Memory B cell (primary cell): Measurements from ENCODE around the gene TEC.
"Not testable (repeated sequence)": the region's sequence is repeated elsewhere in the genome, so short reads cannot be mapped to it uniquely, and the experiment has no call there.

ENCODE experiments used
- ATAC-seq: fragments of 150-1000 bp; cut with Tn5 transposase; 2 replicates; pipeline ENCODE4 v1.10.0; 2021; ENCODE audit warnings: low read depth, mild to moderate bottlenecking, moderate library complexity
- DNase-seq, 2 donors: peaks; one replicate each; pipeline ENCODE4 v3.0.0; 2022; ENCODE audit warnings: low spot score in 2 of 2
- H3K27ac Mint-ChIP-seq: one replicate; pipeline ENCODE4 v1.8.0; 2022; ENCODE audit warnings: mild to moderate bottlenecking, moderate library complexity, mixed read lengths
- H3K27me3 Mint-ChIP-seq: one replicate; pipeline ENCODE4 v1.8.0; 2022; ENCODE audit warnings: mixed read lengths
- H3K36me3 Mint-ChIP-seq: one replicate; pipeline ENCODE4 v1.8.0; 2022; ENCODE audit warnings: mild to moderate bottlenecking, mixed read lengths
- H3K4me1 Mint-ChIP-seq: one replicate; pipeline ENCODE4 v1.8.0; 2022; ENCODE audit warnings: mixed read lengths
- H3K4me3 Mint-ChIP-seq: one replicate; pipeline ENCODE4 v1.8.0; 2022; ENCODE audit warnings: mild to moderate bottlenecking, moderate library complexity, mixed read lengths
- H3K9me3 Mint-ChIP-seq: one replicate; pipeline ENCODE4 v1.8.0; 2022; ENCODE audit warnings: mixed read lengths

Gene TEC

GRCh38 chr4:48167538-48168263, 101.9 kb downstream of the TEC start:
- Mint-ChIP-seq H3K27ac (no peak overlapping the region), H3K9me3 (no peaks in the 10 kb centered on the region), H3K4me3 (no peak overlapping the region), H3K4me1 (peaks cover 3% of the 10 kb centered on the region), H3K27me3 (no peaks in the 10 kb centered on the region), H3K36me3 (peaks cover 32% of the 10 kb centered on the region)
- no peak for ATAC-seq
- no peak for DNase-seq

- not testable (repeated sequence) for H3K27ac Mint-ChIP-seq, ATAC-seq, DNase-seq, H3K9me3 Mint-ChIP-seq, H3K4me3 Mint-ChIP-seq, H3K27me3 Mint-ChIP-seq, H3K4me1 Mint-ChIP-seq
- peaks cover 41% of the 10 kb centered on the region for H3K36me3 Mint-ChIP-seq
Measured at GRCh38 chr4:48164561-48164960, 105.1 kb downstream of the TEC start.

DNA sequence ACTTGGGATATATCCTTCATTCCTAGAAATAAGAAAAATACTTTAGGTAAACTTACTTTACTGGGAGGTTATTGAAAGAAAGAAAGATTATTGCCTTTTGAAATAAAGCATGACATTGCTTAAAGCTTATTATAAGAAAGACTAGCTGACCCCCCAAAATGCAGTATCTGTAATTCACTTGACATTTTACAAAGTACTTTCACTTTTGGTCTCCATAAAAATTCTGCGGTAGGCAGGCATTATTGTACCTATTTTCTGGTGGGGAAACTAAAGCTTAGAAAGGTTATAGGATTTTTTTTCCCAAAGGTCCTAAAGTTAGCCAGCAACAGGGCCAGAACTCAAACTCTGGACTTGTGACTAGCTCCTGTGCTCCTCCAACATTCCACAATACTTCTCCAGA, 105.9 kb downstream of the TEC start:
- DNase-seq: no peak
- no peaks in the 10 kb centered on the region for H3K4me1 Mint-ChIP-seq
- no peaks in the 10 kb centered on the region for H3K27me3 Mint-ChIP-seq
- no peaks in the 10 kb centered on the region for H3K9me3 Mint-ChIP-seq
- no peak overlapping the region for H3K27ac Mint-ChIP-seq
- no peak overlapping the region for H3K4me3 Mint-ChIP-seq
- peaks cover 43% of the 10 kb centered on the region for H3K36me3 Mint-ChIP-seq
- ATAC-seq: no peak

GRCh38 chr4:48162162-48162561, 107.5 kb downstream of the TEC start:
- no peak overlapping the region for H3K27ac Mint-ChIP-seq
- no peaks in the 10 kb centered on the region for H3K27me3 Mint-ChIP-seq
- no peaks in the 10 kb centered on the region for H3K4me1 Mint-ChIP-seq
- no peak for ATAC-seq
- H3K9me3 Mint-ChIP-seq: peaks cover 5% of the 10 kb centered on the region
- DNase-seq: no peak
- peaks cover 45% of the 10 kb centered on the region for H3K36me3 Mint-ChIP-seq
- no peak overlapping the region for H3K4me3 Mint-ChIP-seq

DNA sequence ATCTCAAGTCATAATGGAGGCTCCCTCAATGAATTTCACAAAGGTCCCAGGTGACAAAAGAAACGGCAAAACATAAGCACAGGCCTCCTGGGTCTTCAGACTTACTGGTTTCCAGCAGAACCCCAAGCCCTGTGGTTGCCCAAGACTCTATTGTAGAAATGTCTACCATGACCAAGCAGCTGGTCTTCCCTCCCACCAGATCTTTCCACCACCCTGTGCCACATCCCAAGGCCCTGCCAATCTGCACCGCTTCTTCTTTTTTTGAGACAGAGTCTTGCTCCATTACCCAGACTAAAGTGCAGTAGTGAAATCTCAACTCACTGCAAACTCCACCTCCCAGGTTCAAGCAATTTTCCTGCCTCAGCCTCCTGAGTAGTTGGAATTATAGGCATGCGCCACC, 112.4 kb downstream of the TEC start:
- H3K9me3 Mint-ChIP-seq: peaks cover 11% of the 10 kb centered on the region
- H3K4me1 Mint-ChIP-seq: no peaks in the 10 kb centered on the region
- no peak overlapping the region for H3K27ac Mint-ChIP-seq
- H3K27me3 Mint-ChIP-seq: no peaks in the 10 kb centered on the region
- no peak overlapping the region for H3K4me3 Mint-ChIP-seq
- no peak for DNase-seq
- H3K36me3 Mint-ChIP-seq: peaks cover 58% of the 10 kb centered on the region
- ATAC-seq: no peak

GRCh38 chr4:48156423-48156822, 113.2 kb downstream of the TEC start:
- H3K4me1 Mint-ChIP-seq: no peaks in the 10 kb centered on the region
- no peak overlapping the region for H3K27ac Mint-ChIP-seq
- DNase-seq (no peak), ATAC-seq (no peak)
- peaks cover 11% of the 10 kb centered on the region for H3K9me3 Mint-ChIP-seq
- no peaks in the 10 kb centered on the region for H3K27me3 Mint-ChIP-seq
- peaks cover 53% of the 10 kb centered on the region for H3K36me3 Mint-ChIP-seq
- no peak overlapping the region for H3K4me3 Mint-ChIP-seq

GRCh38 chr4:48153791-48154550, 115.7 kb downstream of the TEC start:
- ATAC-seq: no peak
- H3K9me3 Mint-ChIP-seq: peaks cover 11% of the 10 kb centered on the region
- H3K4me1 Mint-ChIP-seq: no peaks in the 10 kb centered on the region
- no peak overlapping the region for H3K27ac Mint-ChIP-seq
- no peaks in the 10 kb centered on the region for H3K27me3 Mint-ChIP-seq
- H3K4me3 Mint-ChIP-seq: no peak overlapping the region
- peaks cover 52% of the 10 kb centered on the region for H3K36me3 Mint-ChIP-seq
- no peak for DNase-seq

DNA sequence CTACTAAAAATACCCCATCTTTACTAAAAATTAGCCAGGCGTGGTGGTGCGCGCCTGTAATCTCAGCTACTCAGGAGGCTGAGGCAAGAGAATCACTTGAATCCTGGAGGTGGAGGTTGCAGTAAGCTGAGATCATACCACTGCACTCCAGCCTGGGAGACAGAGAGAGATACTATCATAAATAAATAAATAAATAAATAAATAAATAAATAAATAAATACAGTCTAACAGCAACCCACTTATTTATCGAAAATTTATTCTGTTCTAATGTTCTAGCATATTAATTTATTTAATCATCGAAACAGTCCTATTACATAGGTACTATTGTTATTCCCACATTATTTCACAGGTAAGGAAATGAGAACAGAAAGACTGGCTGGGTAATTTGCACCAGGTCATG, 117.4 kb downstream of the TEC start:
- H3K4me1 Mint-ChIP-seq: no peaks in the 10 kb centered on the region
- no peak overlapping the region for H3K27ac Mint-ChIP-seq
- ATAC-seq: no peak
- no peak for DNase-seq
- peaks cover 46% of the 10 kb centered on the region for H3K36me3 Mint-ChIP-seq
- H3K27me3 Mint-ChIP-seq: no peaks in the 10 kb centered on the region
- H3K9me3 Mint-ChIP-seq: peaks cover 6% of the 10 kb centered on the region
- no peak overlapping the region for H3K4me3 Mint-ChIP-seq

- DNase-seq: no peak
- H3K36me3 Mint-ChIP-seq: peaks cover 28% of the 10 kb centered on the region
- H3K27me3 Mint-ChIP-seq: no peaks in the 10 kb centered on the region
Measured at GRCh38 chr4:48149827-48150370, 119.7 kb downstream of the TEC start.

DNA sequence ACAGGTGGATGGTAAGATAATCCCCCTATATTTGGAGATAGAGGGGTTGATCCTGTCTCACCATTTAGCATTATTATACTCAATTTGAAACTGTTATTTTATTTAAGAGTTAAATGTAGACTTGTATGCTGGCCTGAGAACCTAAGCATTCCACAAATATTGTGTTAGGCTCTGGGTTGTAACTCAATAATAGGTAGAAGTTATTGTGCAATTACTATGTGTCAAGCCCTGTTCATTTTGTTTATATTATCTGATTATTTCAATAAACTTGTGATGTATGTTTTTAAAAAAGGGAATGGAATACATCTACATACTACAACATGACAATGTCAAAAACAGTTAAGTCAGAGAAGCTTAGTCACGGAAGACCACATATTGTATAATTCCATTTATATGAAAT, 122.0 kb downstream of the TEC start:
- no peak overlapping the region for H3K27ac Mint-ChIP-seq
- no peaks in the 10 kb centered on the region for H3K27me3 Mint-ChIP-seq
- H3K36me3 Mint-ChIP-seq: peaks cover 20% of the 10 kb centered on the region
- no peaks in the 10 kb centered on the region for H3K4me1 Mint-ChIP-seq
- ATAC-seq (no peak), DNase-seq (no peak)
- no peak overlapping the region for H3K4me3 Mint-ChIP-seq
- no peaks in the 10 kb centered on the region for H3K9me3 Mint-ChIP-seq

More at GRCh38 chr4:48149827-48150370, 119.7 kb downstream of the TEC start:
- Mint-ChIP-seq H3K9me3 (peaks cover 3% of the 10 kb centered on the region), H3K27ac (no peak overlapping the region), H3K4me3 (no peak overlapping the region), H3K4me1 (no peaks in the 10 kb centered on the region)
- no peak for ATAC-seq

- no peaks in the 10 kb centered on the region for H3K27me3 Mint-ChIP-seq
Measured at GRCh38 chr4:48141048-48141447, 128.6 kb downstream of the TEC start.

DNA sequence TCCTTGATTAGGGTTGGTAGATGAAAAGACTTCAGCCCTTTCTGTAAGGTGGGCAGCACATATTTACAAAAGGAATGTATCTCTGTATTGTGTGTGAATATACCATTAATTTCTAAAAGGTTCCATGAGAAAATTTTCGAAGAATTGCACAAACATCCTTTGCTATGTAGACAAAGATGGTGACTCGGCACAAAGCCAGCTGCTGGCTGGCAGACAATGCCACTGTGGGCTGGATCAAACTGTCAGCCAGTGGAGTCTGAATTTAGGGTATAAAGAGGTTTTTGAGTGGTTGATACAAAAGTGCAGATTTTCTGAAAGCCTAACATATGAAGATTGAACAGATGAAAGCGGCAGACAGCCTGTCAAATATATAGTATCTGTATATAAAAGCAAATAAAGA, 129.9 kb downstream of the TEC start:
- DNase-seq: no peak
- Mint-ChIP-seq H3K36me3 (peaks cover 17% of the 10 kb centered on the region), H3K27ac (no peak overlapping the region), H3K27me3 (no peaks in the 10 kb centered on the region), H3K9me3 (no peaks in the 10 kb centered on the region), H3K4me1 (peaks cover 28% of the 10 kb centered on the region), H3K4me3 (no peak overlapping the region)
- ATAC-seq: no peak

More at GRCh38 chr4:48141048-48141447, 128.6 kb downstream of the TEC start:
- ATAC-seq (peak; percentile 59), DNase-seq (peak in 1 of 2 donors; percentile 9)
- peaks cover 11% of the 10 kb centered on the region for H3K36me3 Mint-ChIP-seq
- H3K4me1 Mint-ChIP-seq: peaks cover 28% of the 10 kb centered on the region
- H3K4me3 Mint-ChIP-seq: no peak overlapping the region
- H3K27ac Mint-ChIP-seq: no peak overlapping the region
- no peaks in the 10 kb centered on the region for H3K9me3 Mint-ChIP-seq

GRCh38 chr4:48138936-48139335, 130.7 kb downstream of the TEC start:
- peak overlapping the region; percentile 26 for H3K27ac Mint-ChIP-seq
- ATAC-seq (peak; percentile 95), DNase-seq (peak in 1 of 2 donors; percentile 23)
- H3K9me3 Mint-ChIP-seq: no peaks in the 10 kb centered on the region
- peaks cover 15% of the 10 kb centered on the region for H3K36me3 Mint-ChIP-seq
- H3K4me1 Mint-ChIP-seq: peaks cover 28% of the 10 kb centered on the region
- no peaks in the 10 kb centered on the region for H3K27me3 Mint-ChIP-seq
- H3K4me3 Mint-ChIP-seq: peak overlapping the region; percentile 22

DNA sequence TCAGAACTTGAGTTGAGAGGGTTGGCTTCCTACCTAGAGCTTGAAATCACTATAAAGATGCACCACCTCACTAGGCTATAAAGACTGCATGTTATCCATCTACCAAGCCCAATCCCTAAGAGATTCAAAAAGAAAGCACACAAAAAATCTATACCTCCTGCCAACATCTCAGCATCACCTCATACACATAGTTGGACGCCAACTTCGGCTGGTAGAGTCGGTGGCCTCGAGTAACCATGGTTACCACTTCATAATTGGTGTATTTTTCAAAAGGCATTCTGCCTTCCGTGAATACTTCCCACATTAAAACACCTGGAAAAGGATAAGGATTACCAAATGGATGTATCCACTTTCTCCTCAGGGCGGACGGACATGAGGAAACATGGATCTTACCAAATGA, 131.1 kb downstream of the TEC start:
- Mint-ChIP-seq H3K4me3 (no peak overlapping the region), H3K4me1 (peaks cover 28% of the 10 kb centered on the region), H3K27me3 (no peaks in the 10 kb centered on the region), H3K27ac (peak overlapping the region; percentile 26), H3K36me3 (peaks cover 15% of the 10 kb centered on the region), H3K9me3 (no peaks in the 10 kb centered on the region)
- DNase-seq (no peak), ATAC-seq (no peak)
